ENCODE data around the gene ENPP7.

- TF ChIP-seq CTCF (IDR thresholded peaks at IDR 0.05; ENCODE audit: borderline replicate concordance, extremely low read depth, low read length, poor library complexity, severe bottlenecking) (no peak), EZH2 (IDR thresholded peaks at IDR 0.05; ENCODE audit: borderline replicate concordance, low read depth, low read length, severe bottlenecking) (no peak)
Observed at GRCh38 chr17:79769570-79770506, 39.1 kb downstream of the ENPP7 start.
